Loucy (cell line): ENCODE data around the gene FERD3L.

ENCODE experiments used
- EZH2phosphoT487 ChIP-seq: fragments of 200-600 bp; IDR thresholded peaks from 2 replicates; pipeline ENCODE4 v1.6.1; 2018; ENCODE audit warnings: antibody characterized with exemption, mild to moderate bottlenecking, moderate library complexity, borderline replicate concordance
- TF ChIP-seq, protein P1 (sequence below): fragments of 200-600 bp; sonication (generic); conservative IDR thresholded peaks from 2 replicates; pipeline ENCODE4 v1.5.1; 2014; ENCODE audit warnings: mild to moderate bottlenecking, antibody characterized with exemption, low read length

DNA sequence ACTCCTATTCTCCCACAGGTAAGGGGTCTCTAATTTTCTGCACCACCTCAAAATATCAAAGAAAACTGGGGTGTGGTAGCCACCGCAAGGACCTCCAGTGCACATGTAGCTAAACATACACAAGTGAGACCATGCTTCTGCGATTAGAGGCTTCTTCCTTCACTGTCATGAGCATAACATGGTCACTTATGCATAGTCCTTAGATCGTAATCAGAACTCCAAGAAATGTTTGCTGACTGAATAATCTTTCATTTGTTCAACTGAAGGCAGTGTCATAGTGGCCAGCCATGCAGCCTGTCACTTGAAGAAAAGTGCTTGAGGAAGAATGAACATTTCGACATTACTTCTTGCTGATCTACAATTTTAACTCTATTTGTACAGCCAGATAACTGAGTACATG, 42.3 kb downstream of the FERD3L start:
- TF ChIP-seq, protein P1, sequence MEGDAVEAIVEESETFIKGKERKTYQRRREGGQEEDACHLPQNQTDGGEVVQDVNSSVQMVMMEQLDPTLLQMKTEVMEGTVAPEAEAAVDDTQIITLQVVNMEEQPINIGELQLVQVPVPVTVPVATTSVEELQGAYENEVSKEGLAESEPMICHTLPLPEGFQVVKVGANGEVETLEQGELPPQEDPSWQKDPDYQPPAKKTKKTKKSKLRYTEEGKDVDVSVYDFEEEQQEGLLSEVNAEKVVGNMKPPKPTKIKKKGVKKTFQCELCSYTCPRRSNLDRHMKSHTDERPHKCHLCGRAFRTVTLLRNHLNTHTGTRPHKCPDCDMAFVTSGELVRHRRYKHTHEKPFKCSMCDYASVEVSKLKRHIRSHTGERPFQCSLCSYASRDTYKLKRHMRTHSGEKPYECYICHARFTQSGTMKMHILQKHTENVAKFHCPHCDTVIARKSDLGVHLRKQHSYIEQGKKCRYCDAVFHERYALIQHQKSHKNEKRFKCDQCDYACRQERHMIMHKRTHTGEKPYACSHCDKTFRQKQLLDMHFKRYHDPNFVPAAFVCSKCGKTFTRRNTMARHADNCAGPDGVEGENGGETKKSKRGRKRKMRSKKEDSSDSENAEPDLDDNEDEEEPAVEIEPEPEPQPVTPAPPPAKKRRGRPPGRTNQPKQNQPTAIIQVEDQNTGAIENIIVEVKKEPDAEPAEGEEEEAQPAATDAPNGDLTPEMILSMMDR: no peak
- TF ChIP-seq EZH2phosphoT487: no peak
